Calu3 (cell line): ENCODE measurements around the gene GRXCR2. TPM values are rescaled to one million over a fixed set of nuclear protein-coding genes. Genes with fewer than 3 reads are reported as not detected.
A peak's percentile ranks its signal among the peaks of the same experiment; 100 is the strongest.

Experiments
- BruUV-seq: library from RNA; stranded (reverse); fragments of 400-500 nt; replicated peaks from 2 replicates; lab custom pipeline; 2021; lab: Mats Ljungman, UMichigan
- CTCF ChIA-PET: fragments of 300-600 bp; sonication (Branson Sonifier 250); formaldehyde crosslinking; loops from one replicate; lab custom pipeline; 2022; ENCODE audit warnings: antibody characterized with exemption; lab: Charles Lee
- DNase-seq: peaks from one replicate; pipeline ENCODE4 v3.0.0; 2022
- H3K27ac Mint-ChIP-seq: one replicate; pipeline ENCODE4 v1.8.0; 2022; ENCODE audit warnings: mixed read lengths; ENCODE audit not compliant: unreplicated experiment
- H3K27me3 Mint-ChIP-seq: one replicate; pipeline ENCODE4 v1.8.0; 2022; ENCODE audit warnings: mixed read lengths; ENCODE audit not compliant: unreplicated experiment
- H3K36me3 Mint-ChIP-seq: one replicate; pipeline ENCODE4 v1.8.0; 2022; ENCODE audit warnings: mild to moderate bottlenecking, moderate library complexity, mixed read lengths; ENCODE audit not compliant: insufficient read depth, unreplicated experiment
- H3K4me1 Mint-ChIP-seq: one replicate; pipeline ENCODE4 v1.8.0; 2022; ENCODE audit warnings: mild to moderate bottlenecking, low read depth, mixed read lengths; ENCODE audit not compliant: unreplicated experiment
- H3K4me3 Mint-ChIP-seq: one replicate; pipeline ENCODE4 v1.8.0; 2022; ENCODE audit warnings: mild to moderate bottlenecking, low read depth, moderate library complexity, mixed read lengths; ENCODE audit not compliant: unreplicated experiment
- H3K9me3 Mint-ChIP-seq: one replicate; pipeline ENCODE4 v1.8.0; 2022; ENCODE audit warnings: low read depth, mixed read lengths; ENCODE audit not compliant: unreplicated experiment
- intact Hi-C: fragments of 100-400 bp; cut with micrococcal nuclease; formaldehyde crosslinking; loops from one replicate; pipeline ENCODE4 v1.10.0; 2022; ENCODE audit not compliant: unreplicated experiment
- total RNA-seq: library from RNA; stranded (reverse); gene quantifications from 2 replicates; pipeline ENCODE4 v1.2.3, GENCODE V29; 2022
- TF ChIP-seq, protein P1 (sequence below): fragments of 200-600 bp; IDR thresholded peaks from one replicate; pipeline ENCODE4 v1.8.0; 2022; ENCODE audit warnings: antibody characterized with exemption; ENCODE audit not compliant: unreplicated experiment

GRXCR2 gene
- total RNA-seq, 1 experiment from 2014 or later, result not detected

DNA sequence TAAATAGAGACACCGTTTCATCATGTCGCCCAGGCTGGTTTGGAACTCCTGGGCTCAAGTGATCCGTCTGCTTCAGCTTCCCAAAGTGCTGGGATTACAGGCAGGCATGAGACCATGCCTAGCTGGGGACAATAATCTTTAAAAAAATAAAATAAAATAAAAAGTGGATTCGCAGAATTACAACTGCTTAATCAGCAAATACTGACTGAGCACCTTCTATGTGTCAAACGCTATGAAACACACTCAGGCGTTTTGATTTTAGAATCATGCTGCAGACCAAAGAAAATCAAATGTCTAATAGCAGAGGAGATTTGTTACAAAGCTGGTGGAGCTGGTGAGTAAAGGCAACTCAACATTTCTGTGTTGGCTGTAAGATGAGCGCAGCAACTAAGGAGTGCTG, 40.9 kb upstream of the GRXCR2 start:
- TF ChIP-seq, protein P1, sequence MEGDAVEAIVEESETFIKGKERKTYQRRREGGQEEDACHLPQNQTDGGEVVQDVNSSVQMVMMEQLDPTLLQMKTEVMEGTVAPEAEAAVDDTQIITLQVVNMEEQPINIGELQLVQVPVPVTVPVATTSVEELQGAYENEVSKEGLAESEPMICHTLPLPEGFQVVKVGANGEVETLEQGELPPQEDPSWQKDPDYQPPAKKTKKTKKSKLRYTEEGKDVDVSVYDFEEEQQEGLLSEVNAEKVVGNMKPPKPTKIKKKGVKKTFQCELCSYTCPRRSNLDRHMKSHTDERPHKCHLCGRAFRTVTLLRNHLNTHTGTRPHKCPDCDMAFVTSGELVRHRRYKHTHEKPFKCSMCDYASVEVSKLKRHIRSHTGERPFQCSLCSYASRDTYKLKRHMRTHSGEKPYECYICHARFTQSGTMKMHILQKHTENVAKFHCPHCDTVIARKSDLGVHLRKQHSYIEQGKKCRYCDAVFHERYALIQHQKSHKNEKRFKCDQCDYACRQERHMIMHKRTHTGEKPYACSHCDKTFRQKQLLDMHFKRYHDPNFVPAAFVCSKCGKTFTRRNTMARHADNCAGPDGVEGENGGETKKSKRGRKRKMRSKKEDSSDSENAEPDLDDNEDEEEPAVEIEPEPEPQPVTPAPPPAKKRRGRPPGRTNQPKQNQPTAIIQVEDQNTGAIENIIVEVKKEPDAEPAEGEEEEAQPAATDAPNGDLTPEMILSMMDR, result no peak
- Mint-ChIP-seq H3K4me3 (no peak overlapping the region), H3K27ac (no peak overlapping the region), H3K27me3 (no peaks in the 10 kb centered on the region), H3K4me1 (peaks cover 8% of the 10 kb centered on the region), H3K9me3 (no peaks in the 10 kb centered on the region), H3K36me3 (no peaks in the 10 kb centered on the region)
- intact Hi-C loops, result no loop called here
- DNase-seq, result no peak
- BruUV-seq, result no TSS peak
- CTCF ChIA-PET, result no interaction called here

DNA sequence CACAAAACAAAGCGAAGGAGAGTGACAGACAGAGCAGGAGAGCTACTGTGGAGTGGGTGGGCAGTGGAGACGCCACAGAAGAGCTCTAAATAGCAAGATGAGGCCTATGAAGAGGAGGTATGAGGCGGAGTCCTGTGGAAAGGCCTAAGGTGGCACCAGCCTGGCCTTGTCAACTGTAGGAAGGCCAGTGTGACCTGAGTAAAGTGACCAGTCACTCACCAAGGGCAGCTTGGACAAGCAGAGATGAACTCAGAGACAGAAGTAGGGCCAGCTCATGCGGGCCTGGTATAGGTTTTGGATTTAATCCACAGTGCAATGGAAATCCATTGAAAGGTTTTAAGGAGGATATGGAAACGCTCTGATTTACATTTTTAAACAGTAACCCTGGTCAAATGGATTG, 39.8 kb upstream of the GRXCR2 start:
- intact Hi-C loops, result no loop called here
- no peaks in the 10 kb centered on the region for H3K36me3 Mint-ChIP-seq
- no TSS peak for BruUV-seq
- H3K27me3 Mint-ChIP-seq, result no peaks in the 10 kb centered on the region
- no peak overlapping the region for H3K27ac Mint-ChIP-seq
- TF ChIP-seq, protein P1, result no peak
- CTCF ChIA-PET, result no interaction called here
- peaks cover 15% of the 10 kb centered on the region for H3K4me1 Mint-ChIP-seq
- DNase-seq, result no peak
- no peaks in the 10 kb centered on the region for H3K9me3 Mint-ChIP-seq
- no peak overlapping the region for H3K4me3 Mint-ChIP-seq

DNA sequence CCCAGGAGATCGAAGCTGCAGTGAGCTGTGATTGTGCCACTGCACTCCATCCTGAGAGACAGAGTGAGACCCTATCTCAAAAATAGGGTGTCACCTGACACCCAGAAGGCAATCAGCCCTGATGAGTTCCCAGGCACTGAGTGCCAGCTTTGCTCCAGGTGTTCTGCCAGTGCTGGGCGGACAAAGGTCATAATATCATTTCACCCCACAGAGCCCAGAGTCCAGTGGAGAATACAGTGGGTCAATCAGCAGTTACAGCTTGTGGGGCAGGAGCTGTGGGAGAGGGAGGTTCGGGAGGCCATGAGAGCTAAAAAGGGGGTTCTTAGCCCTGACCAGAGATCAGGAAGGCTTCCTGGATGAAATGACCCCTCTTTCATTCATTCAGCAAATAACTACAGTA, 39.2 kb upstream of the GRXCR2 start:
- Mint-ChIP-seq H3K27me3 (no peaks in the 10 kb centered on the region), H3K36me3 (no peaks in the 10 kb centered on the region), H3K4me3 (no peak overlapping the region), H3K4me1 (peaks cover 9% of the 10 kb centered on the region), H3K27ac (no peak overlapping the region), H3K9me3 (no peaks in the 10 kb centered on the region)
- TF ChIP-seq, protein P1, result no peak
- CTCF ChIA-PET, result no interaction called here
- intact Hi-C loops, result no loop called here
- DNase-seq, result no peak
- no TSS peak for BruUV-seq

DNA sequence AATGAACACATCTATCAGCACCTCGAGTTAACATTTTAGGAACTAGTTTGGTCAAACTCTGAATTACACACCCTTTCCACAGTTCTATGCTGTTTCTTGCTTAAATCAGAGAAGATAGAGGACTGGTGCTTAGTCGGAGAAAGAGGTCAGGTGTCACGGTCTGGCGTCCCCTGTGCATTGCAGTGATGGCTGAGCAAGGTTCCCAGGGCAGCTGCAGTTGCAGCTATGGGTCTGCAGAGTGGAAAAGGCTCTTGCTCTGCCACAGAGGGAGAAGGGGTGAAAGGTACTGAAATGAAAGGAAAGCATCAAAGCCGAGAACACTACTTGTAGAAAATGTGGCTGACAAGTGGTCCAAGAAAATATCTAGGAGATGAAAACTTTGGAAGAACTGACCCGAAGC, 38.4 kb upstream of the GRXCR2 start:
- CTCF ChIA-PET, result no interaction called here
- Mint-ChIP-seq H3K9me3 (no peaks in the 10 kb centered on the region), H3K27ac (peak overlapping the region; percentile 39), H3K4me1 (peaks cover 7% of the 10 kb centered on the region), H3K4me3 (no peak overlapping the region), H3K36me3 (no peaks in the 10 kb centered on the region), H3K27me3 (no peaks in the 10 kb centered on the region)
- TF ChIP-seq, protein P1, result no peak
- no TSS peak for BruUV-seq
- no peak for DNase-seq
- intact Hi-C loops, result no loop called here
